Breast epithelium (tissue), 3 donors: ENCODE results near the gene FAM3B.

Experiments
- CTCF ChIP-seq, 3 donors: fragments of 450-650 bp; IDR thresholded peaks; one replicate each; pipeline ENCODE4 v1.5.1; 2016 to 2017; ENCODE audit warnings: antibody characterized with exemption in 3 of 3, mild to moderate bottlenecking in 3 of 3, moderate library complexity in 3 of 3
- POLR2A ChIP-seq: fragments of 450-650 bp; IDR thresholded peaks from one replicate; pipeline ENCODE4 v1.6.1; 2016; ENCODE audit warnings: antibody characterized with exemption, mild to moderate bottlenecking, moderate library complexity
- POLR2AphosphoS5 ChIP-seq, 3 donors: sonication (generic); formaldehyde crosslinking; IDR thresholded peaks; one replicate each; pipeline ENCODE4 v1.6.1; 2017; ENCODE audit warnings: antibody characterized with exemption in 3 of 3

- TF ChIP-seq CTCF (IDR thresholded peaks at IDR 0.05), result no peak
- no peak for TF ChIP-seq POLR2A
- TF ChIP-seq POLR2AphosphoS5 (IDR thresholded peaks at IDR 0.05), result no peak
These were observed 17.2 kb downstream of the FAM3B start for GRCh38 chr21:41333752-41334151.
